K562 (cell line): ENCODE data around the gene AMBRA1. TPM values are rescaled to one million over a fixed set of nuclear protein-coding genes. Genes with fewer than 3 reads are reported as not detected.

Experiments used
- ATAC-seq: fragments of 200-7000 bp; cut with Tn5 transposase; 3 replicates; pipeline ENCODE4 v1.9.1; 2020; ENCODE audit warnings: moderate library complexity
- BruUV-seq: library from RNA; stranded (reverse); fragments of 400-500 nt; replicated peaks from 2 replicates; lab custom pipeline; 2021; lab: Mats Ljungman, UMichigan
- CTCF ChIA-PET: fragments of 300-600 bp; formaldehyde crosslinking; extraction: SDS; loops from one replicate; lab custom pipeline; 2021; ENCODE audit warnings: low intra/inter-chr PET ratio; lab: Yijun Ruan, JAX
- POLR2A ChIA-PET: fragments of 300-600, 350-650 bp; sonication (Branson Sonifier 250); formaldehyde crosslinking; extraction: SDS; loops from one replicate; lab custom pipeline; 2021; ENCODE audit warnings: antibody characterized with exemption, inconsistent platforms; lab: Yijun Ruan, JAX
- DNase-seq, 4 experiments: peaks; one replicate each; pipeline versions ENCODE4 v3.0.0 to v3.0.0-alpha.2; 2011 to 2018; ENCODE audit warnings: low spot score in 3 of 4, mixed read lengths in 3 of 4; ENCODE audit errors: extremely low read depth in 1 of 4
- FAIRE-seq: peaks from 2 replicates; lab custom pipeline; 2011; peaks lifted over from hg19 to GRCh38; lab: Jason Lieb, UNC
- H2AFZ ChIP-seq: 2 replicates; pipeline ENCODE4 v1.6.0; 2011; ENCODE audit warnings: low read depth, low read length, control low read depth, inconsistent platforms
- H3K27ac ChIP-seq: fragments of 200-600 bp; 3 replicates; pipeline ENCODE4 v1.8.0; 2011; ENCODE audit warnings: low read depth, mild to moderate bottlenecking, control low read depth, inconsistent platforms, low read length, moderate library complexity, mixed read lengths; ENCODE audit errors: extremely low read depth
- H3K27me3 ChIP-seq, 2 experiments: fragments of 300-600 bp in 1 of 2; 2 replicates in 1 of 2; 3 replicates in 1 of 2; pipeline versions ENCODE4 v1.6.0 to v1.8.0; 2011; ENCODE audit warnings: inconsistent platforms in 2 of 2, low read length in 2 of 2, mild to moderate bottlenecking in 1 of 2, mixed read lengths in 1 of 2, moderate library complexity in 1 of 2; ENCODE audit not compliant: control insufficient read depth in 2 of 2, insufficient read depth in 2 of 2
- H3K36me3 ChIP-seq: fragments of 300-600 bp; 3 replicates; pipeline ENCODE4 v1.8.0; 2011; ENCODE audit warnings: mild to moderate bottlenecking, low read length, inconsistent platforms; ENCODE audit not compliant: control insufficient read depth, insufficient read depth
- H3K4me1 ChIP-seq, 2 experiments: fragments of 200-600 bp in 1 of 2; replicated peaks in 1 of 2; 2 replicates in 1 of 2; 3 replicates in 1 of 2; pipeline versions ENCODE4 v1.5.1 to v1.8.0; 2011; ENCODE audit warnings: inconsistent platforms in 2 of 2, low read length in 2 of 2, mild to moderate bottlenecking in 1 of 2, mixed read lengths in 1 of 2, moderate library complexity in 1 of 2; ENCODE audit not compliant: control insufficient read depth in 2 of 2, insufficient read depth in 2 of 2
- H3K4me2 ChIP-seq: 2 replicates; pipeline ENCODE4 v1.6.1; 2011; ENCODE audit warnings: low read length, control low read depth, inconsistent platforms, mixed read lengths; ENCODE audit not compliant: insufficient read depth
- H3K4me3 ChIP-seq: fragments of 200-600 bp; sonication (generic), shearing (Covaris generic); 2 replicates; pipeline ENCODE4 v1.5.1; 2016; ENCODE audit warnings: control low read depth, inconsistent platforms
- H3K79me2 ChIP-seq: fragments of 200-600 bp; 3 replicates; pipeline ENCODE4 v1.8.0; 2011; ENCODE audit warnings: low read length, inconsistent platforms; ENCODE audit not compliant: control insufficient read depth, insufficient read depth
- H3K9ac ChIP-seq, 2 experiments: 2 replicates each; pipeline versions ENCODE4 v1.6.0 to v1.6.1; 2011; ENCODE audit warnings: low read depth in 2 of 2, low read length in 2 of 2, control low read depth in 1 of 2, inconsistent platforms in 1 of 2, mild to moderate bottlenecking in 1 of 2, mixed read lengths in 1 of 2; ENCODE audit not compliant: insufficient read depth in 1 of 2
- H3K9me1 ChIP-seq: one replicate; pipeline ENCODE4 v1.6.0; 2011; ENCODE audit warnings: inconsistent platforms, mild to moderate bottlenecking, low read length, moderate library complexity; ENCODE audit not compliant: control insufficient read depth, insufficient read depth
- H3K9me3 ChIP-seq: replicated peaks from 2 replicates; pipeline ENCODE4 v1.5.1; 2011; ENCODE audit warnings: low read depth, low read length, inconsistent platforms; ENCODE audit not compliant: control insufficient read depth, insufficient read depth
- H4K20me1 ChIP-seq: replicated peaks from 2 replicates; pipeline ENCODE4 v1.6.1; 2011; ENCODE audit warnings: low read length, inconsistent platforms, mixed read lengths; ENCODE audit not compliant: control insufficient read depth, insufficient read depth
- BACH1 ChIP-seq: fragments of 200-800 bp; sonication (Bioruptor generic); IDR thresholded peaks from 2 replicates; pipeline ENCODE4 v1.6.1; 2016; ENCODE audit warnings: missing genetic modification characterization, missing compliant biosample characterization
- E2F5 ChIP-seq: sonication (generic); formaldehyde crosslinking; IDR thresholded peaks from 2 replicates; pipeline ENCODE4 v1.8.0; 2022; ENCODE audit warnings: mild to moderate bottlenecking, missing genetic modification reagents
- EP400 ChIP-seq: fragments of 450-650 bp; IDR thresholded peaks from 2 replicates; pipeline ENCODE4 v1.6.1; 2017; ENCODE audit warnings: antibody characterized with exemption, mild to moderate bottlenecking, moderate library complexity
- JUNB ChIP-seq: fragments of 450-650 bp; formaldehyde crosslinking; conservative IDR thresholded peaks from 2 replicates; pipeline ENCODE4 v1.4.0; 2020; ENCODE audit warnings: mild to moderate bottlenecking
- KAT8 ChIP-seq: fragments of 450-650 bp; IDR thresholded peaks from 2 replicates; pipeline ENCODE4 v1.6.1; 2016; ENCODE audit warnings: low read depth, mild to moderate bottlenecking
- NCOR1 ChIP-seq: fragments of 450-650 bp; IDR thresholded peaks from 2 replicates; pipeline ENCODE4 v1.6.1; 2016; ENCODE audit warnings: mild to moderate bottlenecking, moderate library complexity
- NUFIP1 ChIP-seq: fragments of 450-650 bp; IDR thresholded peaks from 2 replicates; pipeline ENCODE4 v1.6.1; 2018; ENCODE audit not compliant: partially characterized antibody
- SRSF7 ChIP-seq: fragments of 200-400 bp; formaldehyde crosslinking; optimal IDR thresholded peaks from 2 replicates; pipeline ENCODE3; 2017; ENCODE audit warnings: mild to moderate bottlenecking, low read depth, low read length
- XRCC5 ChIP-seq: fragments of 200-400 bp; formaldehyde crosslinking; IDR thresholded peaks from 2 replicates; pipeline ENCODE4 v1.6.1; 2017; ENCODE audit warnings: low read depth, mild to moderate bottlenecking, low read length
- ZKSCAN8 ChIP-seq: fragments of 200-800 bp; sonication (Bioruptor generic); IDR thresholded peaks from 2 replicates; pipeline ENCODE4 v1.6.1; 2016; ENCODE audit warnings: missing genetic modification characterization, missing compliant biosample characterization
- WGBS: fragments of 100-300 bp; shearing (Covaris generic); methylation state at CpG from one replicate; pipeline ENCODE4 v1.1.6; 2016; ENCODE audit warnings: low coverage, mixed read lengths; ENCODE audit not compliant: insufficient coverage; ENCODE audit errors: missing lambda C conversion rate; 5-methylcytosine and 5-hydroxymethylcytosine counted together
- in situ Hi-C: fragments of 300-500 bp; cut with MboI; formaldehyde crosslinking; loops from 4 replicates; pipeline ENCODE4 v1.15.0; 2018; ENCODE audit warnings: inconsistent platforms, mixed read lengths
- intact Hi-C: fragments of 100-400 bp; cut with micrococcal nuclease; formaldehyde crosslinking; loops from 2 replicates; pipeline ENCODE4 v1.14.2; 2022
- polyA plus RNA-seq, 8 experiments: library from polyadenylated mRNA; depleted of rRNA in 4 of 8; stranded (reverse) in 5 of 8; unstranded in 3 of 8; fragments of >200 nt; fragmentation: Nextera tagmentation in 2 of 8; fragmentation: Illumina TruSeq in 1 of 8; extraction: Ambion mirVana in 2 of 8; extraction: Trizol in 1 of 8; gene quantifications; 2 replicates each; pipeline versions ENCODE4 v1.2.1 to v1.2.3, GENCODE V29; 2011 to 2014; ENCODE audit warnings: inconsistent platforms in 1 of 8, missing spikeins in 1 of 8
- total RNA-seq, 7 experiments: library from RNA; depleted of rRNA in 6 of 7; stranded (reverse); fragments of >200 nt in 6 of 7; fragmentation: Illumina TruSeq in 2 of 7; extraction: Trizol in 2 of 7; gene quantifications; 2 replicates each; pipeline versions ENCODE4 v1.2.1 to v1.2.3, GENCODE V29; 2011 to 2021; ENCODE audit warnings: low replicate concordance in 1 of 7
- TF ChIP-seq, protein P1 (sequence below): fragments of 450-650 bp; IDR thresholded peaks from 2 replicates; pipeline ENCODE4 v1.6.1; 2016; ENCODE audit warnings: antibody characterized with exemption

AMBRA1 gene
- total and polyA plus RNA-seq, 9 of the 15 experiments (the other 6 are each of a cell fraction or from before 2014, with no cell fraction given), result 0.15 to 24.5 (median 13.0) TPM

GRCh38 chr11:46478196-46478595 is 115.6 kb downstream of the AMBRA1 start:
- BruUV-seq, result no TSS peak
- no peaks in the 10 kb centered on the region for H3K9me3 ChIP-seq
- H3K9ac ChIP-seq, result no peak overlapping the region
- in situ Hi-C loops, result no loop called here
- no peak for ATAC-seq
- H3K36me3 ChIP-seq, result peaks cover 5% of the 10 kb centered on the region; the same call in 1 of the 3 replicates
- intact Hi-C loops, result no loop called here
- no peak overlapping the region for H3K4me3 ChIP-seq
- ChIA-PET CTCF (no interaction called here), POLR2A (interaction anchor here (0.7 to 1.8 kb wide), 2 partner anchors 26 to 34 kb away, joined by 3 to 4 read pairs; no protein-coding TSS in a partner anchor)
- H3K9me1 ChIP-seq, result no peaks in the 10 kb centered on the region
- TF ChIP-seq JUNB (CRISPR knock-in tag) (no peak), XRCC5 (no peak), E2F5 (CRISPR knock-in tag) (no peak), SRSF7 (no peak), ZKSCAN8 (CRISPR knock-in tag) (no peak), KAT8 (no peak), EP400 (no peak), BACH1 (tag) (no peak), NCOR1 (no peak), NUFIP1 (no peak)
- TF ChIP-seq, protein P1, sequence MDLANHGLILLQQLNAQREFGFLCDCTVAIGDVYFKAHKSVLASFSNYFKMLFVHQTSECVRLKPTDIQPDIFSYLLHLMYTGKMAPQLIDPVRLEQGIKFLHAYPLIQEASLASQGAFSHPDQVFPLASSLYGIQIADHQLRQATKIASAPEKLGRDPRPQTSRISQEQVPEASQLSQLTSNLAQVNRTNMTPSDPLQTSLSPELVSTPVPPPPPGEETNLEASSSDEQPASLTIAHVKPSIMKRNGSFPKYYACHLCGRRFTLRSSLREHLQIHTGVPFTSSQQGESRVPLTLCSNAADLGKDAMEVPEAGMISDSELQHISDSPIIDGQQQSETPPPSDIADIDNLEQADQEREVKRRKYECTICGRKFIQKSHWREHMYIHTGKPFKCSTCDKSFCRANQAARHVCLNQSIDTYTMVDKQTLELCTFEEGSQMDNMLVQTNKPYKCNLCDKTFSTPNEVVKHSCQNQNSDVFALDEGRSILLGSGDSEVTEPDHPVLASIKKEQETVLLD, result no peak
- H2AFZ ChIP-seq, result no peak overlapping the region
- H3K27me3 ChIP-seq, result no peaks in the 10 kb centered on the region
- WGBS, result 47% methylated on average over 1 of the region's 1 CpG
- DNase-seq, result no peak
- H3K4me1 ChIP-seq, result peaks cover 0 to 3% of the 10 kb centered on the region in 2 experiments; a peak in 2 of 5 replicates
- H3K79me2 ChIP-seq, result 0 out of 3 replicates have a peak, but pooled peaks cover 5% of the 10 kb centered on the region
- H3K27ac ChIP-seq, result no peak overlapping the region
- no peak overlapping the region for H3K4me2 ChIP-seq
- H4K20me1 ChIP-seq, result 0 out of 2 replicates have a peak, but pooled peaks cover 6% of the 10 kb centered on the region
- no peak for FAIRE-seq
